ENCODE data around the gene SYNDIG1.

Gene SYNDIG1

DNA sequence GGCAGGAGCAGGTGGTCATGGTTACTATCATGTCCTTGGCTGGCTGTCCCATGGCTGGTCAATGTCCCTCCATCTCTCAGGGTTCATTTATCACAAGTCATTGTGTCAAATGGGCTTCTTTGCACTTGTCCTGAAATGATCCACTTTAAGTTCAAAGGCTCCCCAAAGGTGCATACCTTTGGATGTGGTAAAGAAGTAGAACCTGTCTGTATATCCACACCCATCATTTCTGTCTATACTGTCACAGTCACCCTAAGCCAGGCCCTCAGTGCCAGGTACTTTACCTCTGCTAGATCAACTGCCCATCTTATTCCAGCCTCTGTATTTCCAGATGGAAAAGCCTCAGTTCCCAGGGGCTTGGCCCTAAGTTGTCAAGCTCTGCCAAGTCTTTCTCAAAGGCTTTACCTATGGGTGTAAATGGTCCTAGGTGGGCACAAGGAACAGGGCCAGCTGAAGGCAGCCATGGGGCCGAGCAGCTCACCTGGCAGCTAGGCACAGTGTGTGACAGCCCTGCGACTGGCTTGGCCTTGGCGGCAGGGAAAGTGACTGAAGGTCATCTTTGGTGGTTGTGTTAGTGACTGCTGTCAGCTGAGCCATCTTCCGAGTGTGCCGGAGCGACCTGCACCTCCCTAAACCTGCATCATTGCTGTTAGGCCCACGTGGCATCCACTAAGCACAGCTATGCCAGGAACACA is 198.4 kb downstream of the SYNDIG1 start:
- no peak overlapping the region for H3K4me3 ChIP-seq (replicated peaks; ENCODE audit: low read depth, low read length)
- TF ChIP-seq, protein P1, sequence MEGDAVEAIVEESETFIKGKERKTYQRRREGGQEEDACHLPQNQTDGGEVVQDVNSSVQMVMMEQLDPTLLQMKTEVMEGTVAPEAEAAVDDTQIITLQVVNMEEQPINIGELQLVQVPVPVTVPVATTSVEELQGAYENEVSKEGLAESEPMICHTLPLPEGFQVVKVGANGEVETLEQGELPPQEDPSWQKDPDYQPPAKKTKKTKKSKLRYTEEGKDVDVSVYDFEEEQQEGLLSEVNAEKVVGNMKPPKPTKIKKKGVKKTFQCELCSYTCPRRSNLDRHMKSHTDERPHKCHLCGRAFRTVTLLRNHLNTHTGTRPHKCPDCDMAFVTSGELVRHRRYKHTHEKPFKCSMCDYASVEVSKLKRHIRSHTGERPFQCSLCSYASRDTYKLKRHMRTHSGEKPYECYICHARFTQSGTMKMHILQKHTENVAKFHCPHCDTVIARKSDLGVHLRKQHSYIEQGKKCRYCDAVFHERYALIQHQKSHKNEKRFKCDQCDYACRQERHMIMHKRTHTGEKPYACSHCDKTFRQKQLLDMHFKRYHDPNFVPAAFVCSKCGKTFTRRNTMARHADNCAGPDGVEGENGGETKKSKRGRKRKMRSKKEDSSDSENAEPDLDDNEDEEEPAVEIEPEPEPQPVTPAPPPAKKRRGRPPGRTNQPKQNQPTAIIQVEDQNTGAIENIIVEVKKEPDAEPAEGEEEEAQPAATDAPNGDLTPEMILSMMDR (IDR thresholded peaks at IDR 0.05; ENCODE audit: low read length, missing control alignments): no peak
- DNase-seq (ENCODE audit: low read depth): no peak

DNA sequence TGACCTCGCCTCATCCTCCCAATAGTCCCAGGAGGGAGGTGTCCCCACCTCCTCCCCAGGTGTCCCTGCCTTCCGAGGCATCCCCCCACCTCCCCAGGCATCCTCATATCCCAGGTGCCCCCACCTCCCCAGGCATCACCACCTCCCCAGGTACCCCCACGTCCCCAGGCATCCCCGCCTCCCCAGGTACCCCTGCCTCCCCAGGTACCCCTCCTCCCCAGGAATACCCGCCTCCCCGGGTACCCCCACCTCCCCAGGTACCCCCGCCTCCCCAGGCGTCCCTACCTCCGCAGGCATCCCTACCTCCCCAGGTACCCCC is 198.9 kb downstream of the SYNDIG1 start:
- no peak overlapping the region for H3K4me3 ChIP-seq (replicated peaks; ENCODE audit: low read depth, low read length)
- TF ChIP-seq, protein P1 (IDR thresholded peaks at IDR 0.05; ENCODE audit: low read length, missing control alignments): no peak
- DNase-seq (ENCODE audit: low read depth): no peak

DNA sequence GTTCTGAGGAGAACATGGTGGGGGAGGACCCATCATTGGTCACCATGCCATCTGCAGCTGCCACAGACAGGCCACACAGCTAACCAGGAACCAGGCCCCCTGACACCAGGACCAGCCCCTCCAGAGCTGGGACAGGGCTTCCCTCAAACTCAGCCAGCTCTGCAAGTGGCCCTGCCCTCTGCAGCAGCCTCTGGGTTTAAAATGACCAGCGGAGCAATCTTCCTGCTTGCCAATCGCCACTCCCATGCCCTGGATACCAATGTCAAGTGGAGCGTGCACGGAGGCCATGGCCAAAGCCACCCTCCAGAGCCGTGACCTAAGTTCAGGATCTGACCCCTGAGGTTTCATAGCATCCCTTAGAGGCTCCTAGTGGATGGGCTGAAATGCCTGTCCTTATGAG is 199.4 kb downstream of the SYNDIG1 start:
- TF ChIP-seq, protein P1 (IDR thresholded peaks at IDR 0.05; ENCODE audit: low read length, missing control alignments): no peak
- DNase-seq (ENCODE audit: low read depth): no peak

DNA sequence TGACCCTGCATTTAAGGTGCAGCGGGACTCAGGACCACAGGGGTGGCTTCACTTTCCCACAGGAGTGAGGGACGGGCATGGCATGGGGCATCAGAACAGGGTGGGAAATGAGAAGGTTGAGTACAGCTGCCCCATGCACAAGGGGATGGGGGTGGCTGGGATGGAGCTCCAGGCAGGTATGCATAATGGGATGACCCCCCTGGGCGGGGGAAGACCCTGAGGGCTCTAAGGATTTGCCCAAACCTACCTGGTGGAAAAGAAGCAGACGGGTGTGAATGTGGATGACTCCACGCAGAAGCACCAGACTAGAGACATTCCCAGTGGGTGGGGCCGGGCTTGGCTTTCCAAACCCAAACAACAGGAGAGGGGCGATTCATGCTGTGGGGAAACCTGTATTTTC is 200.3 kb downstream of the SYNDIG1 start:
- TF ChIP-seq, protein P1 (IDR thresholded peaks at IDR 0.05; ENCODE audit: low read length, missing control alignments): no peak
- DNase-seq (ENCODE audit: low read depth): no peak
- no peak overlapping the region for H3K4me3 ChIP-seq (replicated peaks; ENCODE audit: low read depth, low read length)

More for the DNA sequence above, 199.4 kb downstream of the SYNDIG1 start:
- no peak overlapping the region for H3K4me3 ChIP-seq (replicated peaks; ENCODE audit: low read depth, low read length)

DNA sequence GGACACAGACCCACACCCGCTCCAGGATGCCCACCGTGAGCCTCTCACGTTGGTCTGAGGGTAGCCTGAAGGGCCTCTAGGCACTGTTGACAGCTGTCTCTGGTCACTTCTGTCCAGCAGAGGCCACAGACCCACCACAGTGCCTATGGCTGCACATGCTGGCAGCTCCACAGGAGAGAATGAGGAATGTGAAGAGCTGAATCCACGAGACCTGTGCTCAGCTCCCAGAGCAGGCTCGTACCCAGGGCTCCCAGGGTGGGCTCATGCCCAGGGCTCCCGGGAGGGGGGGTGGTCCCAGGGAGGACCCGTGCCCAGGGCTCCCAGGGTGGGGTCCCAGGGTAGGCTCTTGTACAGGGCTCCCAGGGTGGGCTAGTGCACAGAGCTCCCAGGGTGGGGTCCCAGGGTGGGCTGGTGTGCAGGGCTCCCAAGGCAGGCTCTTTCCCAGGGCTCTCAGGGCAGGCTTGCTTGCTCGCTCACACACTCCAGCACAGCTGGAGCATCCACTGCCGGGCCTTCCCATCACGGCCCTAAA is 201.0 kb downstream of the SYNDIG1 start:
- DNase-seq (ENCODE audit: low read depth): no peak

DNA sequence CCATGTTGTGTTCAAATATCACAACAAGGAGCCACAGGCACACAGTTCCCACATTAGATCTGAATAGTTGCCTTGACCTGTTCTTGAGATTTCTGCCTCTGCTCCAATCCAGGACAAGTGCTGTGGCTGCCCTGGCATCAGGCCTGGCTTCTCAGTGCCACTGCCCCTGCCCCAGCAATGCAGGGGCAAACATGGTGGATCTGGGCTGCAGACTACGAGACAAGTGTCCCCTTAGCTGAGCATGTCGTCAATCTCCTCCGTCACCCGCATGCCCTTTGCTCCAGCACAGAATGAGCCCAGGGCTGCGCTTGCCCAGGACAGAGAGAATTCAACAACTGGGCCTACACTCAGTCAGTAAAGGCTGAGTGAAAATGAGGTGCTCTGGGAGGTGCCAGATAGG is 201.6 kb downstream of the SYNDIG1 start:
- H3K4me3 ChIP-seq (replicated peaks; ENCODE audit: low read depth, low read length): no peak overlapping the region
- DNase-seq (ENCODE audit: low read depth): no peak
- TF ChIP-seq, protein P1 (IDR thresholded peaks at IDR 0.05; ENCODE audit: low read length, missing control alignments): no peak

More for the DNA sequence above, 201.0 kb downstream of the SYNDIG1 start:
- H3K4me3 ChIP-seq (replicated peaks; ENCODE audit: low read depth, low read length): no peak overlapping the region
- TF ChIP-seq, protein P1 (IDR thresholded peaks at IDR 0.05; ENCODE audit: low read length, missing control alignments): no peak
